Measurements from ENCODE around the gene SBF1. TPM values are rescaled to one million over a fixed set of nuclear protein-coding genes. Genes with fewer than 3 reads are reported as not detected.

The SBF1 gene
- total and polyA plus RNA-seq, 2 of the 13 experiments (the other 11 are each of a cell fraction or from before 2014, with no cell fraction given): 31.7 to 40.9 TPM

- TF ChIP-seq, protein P1, sequence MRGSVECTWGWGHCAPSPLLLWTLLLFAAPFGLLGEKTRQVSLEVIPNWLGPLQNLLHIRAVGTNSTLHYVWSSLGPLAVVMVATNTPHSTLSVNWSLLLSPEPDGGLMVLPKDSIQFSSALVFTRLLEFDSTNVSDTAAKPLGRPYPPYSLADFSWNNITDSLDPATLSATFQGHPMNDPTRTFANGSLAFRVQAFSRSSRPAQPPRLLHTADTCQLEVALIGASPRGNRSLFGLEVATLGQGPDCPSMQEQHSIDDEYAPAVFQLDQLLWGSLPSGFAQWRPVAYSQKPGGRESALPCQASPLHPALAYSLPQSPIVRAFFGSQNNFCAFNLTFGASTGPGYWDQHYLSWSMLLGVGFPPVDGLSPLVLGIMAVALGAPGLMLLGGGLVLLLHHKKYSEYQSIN (CRISPR knock-in tag; IDR thresholded peaks at IDR 0.05; ENCODE audit: borderline replicate concordance): no peak
- no peak for TF ChIP-seq ZC3H4 (CRISPR knock-in tag; IDR thresholded peaks at IDR 0.05; ENCODE audit: borderline replicate concordance)
- no peak for TF ChIP-seq SRF (IDR thresholded peaks at IDR 0.05; ENCODE audit: low read depth, low read length)
- no peak for TF ChIP-seq PTBP1 (IDR thresholded peaks at IDR 0.05; ENCODE audit: low read depth, low read length, poor library complexity, severe bottlenecking)
- peak; percentile 93 for TF ChIP-seq RXRB (CRISPR knock-in tag; IDR thresholded peaks at IDR 0.05; ENCODE audit: borderline replicate concordance)
- TF ChIP-seq ZNF678 (CRISPR knock-in tag; IDR thresholded peaks at IDR 0.05): no peak
- no peak for TF ChIP-seq MLLT10 (CRISPR knock-in tag; IDR thresholded peaks at IDR 0.05)
- peak; percentile 43; the same call in 1 of the 2 replicates for TF ChIP-seq MYC (CRISPR knock-in tag; IDR thresholded peaks at IDR 0.05; ENCODE audit: borderline replicate concordance)
- peak; percentile 90 for TF ChIP-seq SOX5 (CRISPR knock-in tag; IDR thresholded peaks at IDR 0.05; ENCODE audit: borderline replicate concordance)
- TF ChIP-seq HNRNPLL (IDR thresholded peaks at IDR 0.05; ENCODE audit: low read depth, low read length, poor library complexity, severe bottlenecking): no peak
- no peak for TF ChIP-seq NBN (conservative IDR thresholded peaks at IDR 0.05)
- TF ChIP-seq RXRA (CRISPR knock-in tag; IDR thresholded peaks at IDR 0.05): peak; percentile 69; the same call in 1 of the 2 replicates
- TF ChIP-seq, protein P2, sequence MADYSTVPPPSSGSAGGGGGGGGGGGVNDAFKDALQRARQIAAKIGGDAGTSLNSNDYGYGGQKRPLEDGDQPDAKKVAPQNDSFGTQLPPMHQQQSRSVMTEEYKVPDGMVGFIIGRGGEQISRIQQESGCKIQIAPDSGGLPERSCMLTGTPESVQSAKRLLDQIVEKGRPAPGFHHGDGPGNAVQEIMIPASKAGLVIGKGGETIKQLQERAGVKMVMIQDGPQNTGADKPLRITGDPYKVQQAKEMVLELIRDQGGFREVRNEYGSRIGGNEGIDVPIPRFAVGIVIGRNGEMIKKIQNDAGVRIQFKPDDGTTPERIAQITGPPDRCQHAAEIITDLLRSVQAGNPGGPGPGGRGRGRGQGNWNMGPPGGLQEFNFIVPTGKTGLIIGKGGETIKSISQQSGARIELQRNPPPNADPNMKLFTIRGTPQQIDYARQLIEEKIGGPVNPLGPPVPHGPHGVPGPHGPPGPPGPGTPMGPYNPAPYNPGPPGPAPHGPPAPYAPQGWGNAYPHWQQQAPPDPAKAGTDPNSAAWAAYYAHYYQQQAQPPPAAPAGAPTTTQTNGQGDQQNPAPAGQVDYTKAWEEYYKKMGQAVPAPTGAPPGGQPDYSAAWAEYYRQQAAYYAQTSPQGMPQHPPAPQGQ (CRISPR knock-in tag; IDR thresholded peaks at IDR 0.05; ENCODE audit: borderline replicate concordance): no peak
- no peak for TF ChIP-seq KAT7 (CRISPR knock-in tag; IDR thresholded peaks at IDR 0.05; ENCODE audit: borderline replicate concordance)
- TF ChIP-seq ZNF10 (CRISPR knock-in tag; IDR thresholded peaks at IDR 0.05; ENCODE audit: borderline replicate concordance, low read depth): no peak
- TF ChIP-seq SOX13 (IDR thresholded peaks at IDR 0.05): peak; percentile 61
- TF ChIP-seq SOX13 (CRISPR knock-in tag; conservative IDR thresholded peaks at IDR 0.05 in 1 of 2, IDR thresholded peaks at IDR 0.05 in 1 of 2): peak in 1 of 2 experiments; percentile 85; a peak in 2 of 4 replicates
- peak; percentile 100 for TF ChIP-seq FOXA3 (CRISPR knock-in tag; IDR thresholded peaks at IDR 0.05)
- TF ChIP-seq ZNF350 (CRISPR knock-in tag; IDR thresholded peaks at IDR 0.05; ENCODE audit: borderline replicate concordance, low read depth): peak; percentile 47; the same call in 1 of the 2 replicates
- TF ChIP-seq RFX5 (IDR thresholded peaks at IDR 0.05; ENCODE audit: low read depth, low read length): no peak
- TF ChIP-seq MAFG (CRISPR knock-in tag; IDR thresholded peaks at IDR 0.05): 0 out of 2 replicates have a peak, but pooled peaks have one; percentile 53
- no peak for TF ChIP-seq FLYWCH1 (CRISPR knock-in tag; IDR thresholded peaks at IDR 0.05)
- TF ChIP-seq, protein P3, sequence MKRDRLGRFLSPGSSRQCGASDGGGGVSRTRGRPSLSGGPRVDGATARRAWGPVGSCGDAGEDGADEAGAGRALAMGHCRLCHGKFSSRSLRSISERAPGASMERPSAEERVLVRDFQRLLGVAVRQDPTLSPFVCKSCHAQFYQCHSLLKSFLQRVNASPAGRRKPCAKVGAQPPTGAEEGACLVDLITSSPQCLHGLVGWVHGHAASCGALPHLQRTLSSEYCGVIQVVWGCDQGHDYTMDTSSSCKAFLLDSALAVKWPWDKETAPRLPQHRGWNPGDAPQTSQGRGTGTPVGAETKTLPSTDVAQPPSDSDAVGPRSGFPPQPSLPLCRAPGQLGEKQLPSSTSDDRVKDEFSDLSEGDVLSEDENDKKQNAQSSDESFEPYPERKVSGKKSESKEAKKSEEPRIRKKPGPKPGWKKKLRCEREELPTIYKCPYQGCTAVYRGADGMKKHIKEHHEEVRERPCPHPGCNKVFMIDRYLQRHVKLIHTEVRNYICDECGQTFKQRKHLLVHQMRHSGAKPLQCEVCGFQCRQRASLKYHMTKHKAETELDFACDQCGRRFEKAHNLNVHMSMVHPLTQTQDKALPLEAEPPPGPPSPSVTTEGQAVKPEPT (CRISPR knock-in tag; IDR thresholded peaks at IDR 0.05; ENCODE audit: low read depth): no peak; the same call in 1 of the 2 replicates
- TF ChIP-seq MAZ (IDR thresholded peaks at IDR 0.05; ENCODE audit: borderline replicate concordance, low read depth, low read length): no peak
- peak; percentile 51; the same call in 1 of the 2 replicates for TF ChIP-seq MAZ (CRISPR knock-in tag; IDR thresholded peaks at IDR 0.05; ENCODE audit: low read depth)
- peak; percentile 51; the same call in 1 of the 2 replicates for TF ChIP-seq ZNF709 (CRISPR knock-in tag; IDR thresholded peaks at IDR 0.05)
- TF ChIP-seq BHLHE40 (IDR thresholded peaks at IDR 0.05; ENCODE audit: low read length): no peak
- TF ChIP-seq SIX4 (CRISPR knock-in tag; IDR thresholded peaks at IDR 0.05): peak; percentile 76
Observed at GRCh38 chr22:50396751-50397370, 78.0 kb downstream of the SBF1 start (continued).

All from HepG2 (cell line).